ENCODE data around the gene AGAP1. TPM values are rescaled to one million over a fixed set of nuclear protein-coding genes. Genes with fewer than 3 reads are reported as not detected.

Gene AGAP1
- total RNA-seq, 1 experiment from 2014 or later = 25.8 TPM

- no peak overlapping the region for H2BK12ac ChIP-seq (ENCODE audit: insufficient read length, low read depth, low read length)
- H3K4ac ChIP-seq (ENCODE audit: low read depth, low read length) = no peak overlapping the region
- no CpG with 5 or more reads among the region's 9 CpGs for WGBS (ENCODE audit: extremely low coverage, insufficient read length, low lambda C conversion rate)
- H3K9me3 ChIP-seq (ENCODE audit: control insufficient read depth, low read depth, low read length) = no peaks in the 10 kb centered on the region
- H3K9ac ChIP-seq (ENCODE audit: extremely low read depth, insufficient read length, low read length) = no peak overlapping the region
- H3K14ac ChIP-seq (ENCODE audit: insufficient read depth, low read length) = no peak overlapping the region
- no peak overlapping the region for H4K8ac ChIP-seq (replicated peaks; ENCODE audit: insufficient read length, low read depth, low read length)
- no peak overlapping the region for H2BK15ac ChIP-seq (ENCODE audit: low read depth, low read length)
- no peaks in the 10 kb centered on the region for H3K79me2 ChIP-seq (ENCODE audit: insufficient read depth, low read length)
- no peaks in the 10 kb centered on the region for H3K9me3 Mint-ChIP-seq
- no peaks in the 10 kb centered on the region for H3K79me1 ChIP-seq (ENCODE audit: insufficient read depth, low read depth, low read length, poor library complexity, severe bottlenecking)
- no peak overlapping the region for H3K23ac ChIP-seq (ENCODE audit: insufficient read length, low read depth, low read length)
- H3K56ac ChIP-seq (ENCODE audit: insufficient read length, low read depth, low read length) = no peak overlapping the region
- H3K27ac Mint-ChIP-seq = peak overlapping the region in 1 of 3 experiments; percentile 5; a peak in 1 of 7 replicates
- no peak overlapping the region for H4K5ac ChIP-seq (ENCODE audit: insufficient read length, low read depth, low read length)
- no peaks in the 10 kb centered on the region; the same call in 1 of the 2 replicates for H3K27me3 Mint-ChIP-seq (ENCODE audit: low read depth)
- no peaks in the 10 kb centered on the region for H3K4me1 ChIP-seq (ENCODE audit: insufficient read depth, low read length)
- no peak overlapping the region for H2BK5ac ChIP-seq (ENCODE audit: insufficient read length, low read length)
- no peak overlapping the region for H2BK20ac ChIP-seq (ENCODE audit: low read depth, low read length, poor library complexity, severe bottlenecking)
- H4K20me1 ChIP-seq (ENCODE audit: control insufficient read depth, insufficient read depth, insufficient read length) = no peaks in the 10 kb centered on the region
- no peak overlapping the region for H2AFZ ChIP-seq (ENCODE audit: low read length)
- no peak overlapping the region for H3K27ac ChIP-seq (ENCODE audit: insufficient read length, low read depth, low read length)
- H2AK5ac ChIP-seq (ENCODE audit: insufficient read length, low read length) = no peak overlapping the region
- H4K91ac ChIP-seq (ENCODE audit: insufficient read length, low read depth, low read length) = no peak overlapping the region
- H3T11ph ChIP-seq (ENCODE audit: low read length) = no peak overlapping the region
- peaks cover 3 to 7% of the 10 kb centered on the region in 2 experiments; a peak in 2 of 4 replicates for H3K4me1 Mint-ChIP-seq
- no peak overlapping the region for H2BK120ac ChIP-seq (ENCODE audit: low read depth, low read length, poor library complexity, severe bottlenecking)
- no peak overlapping the region for H3K4me3 Mint-ChIP-seq
- TF ChIP-seq CTCF (conservative IDR thresholded peaks at IDR 0.05) = no peak
- no peak overlapping the region for H3K4me2 ChIP-seq (ENCODE audit: insufficient read depth, insufficient read length, low read length)
- no peak overlapping the region for H3K18ac ChIP-seq (ENCODE audit: insufficient read length, low read depth, low read length)
- no peaks in the 10 kb centered on the region for H3K23me2 ChIP-seq (ENCODE audit: insufficient read length, low read depth, low read length, poor library complexity, severe bottlenecking)
- H3K27me3 ChIP-seq (ENCODE audit: insufficient read depth, low read length) = no peaks in the 10 kb centered on the region
- H3K36me3 Mint-ChIP-seq (ENCODE audit: insufficient read depth in 1 of 3, low read depth in 3 of 3) = peaks cover 0 to 15% (median 13%) of the 10 kb centered on the region in 3 experiments; a peak in 4 of 7 replicates
- DNase-seq = no peak
These were observed 219.3 kb downstream of the AGAP1 start for GRCh38 chr2:235713189-235713588.

All from H9 (cell line).